Cerebellar cortex (tissue), 1 donor: ENCODE data around the gene PRR33.

ENCODE experiments used
- DNase-seq: peaks from one replicate; pipeline ENCODE4 v3.0.0-alpha.2; 2015; ENCODE audit warnings: low spot score

The PRR33 gene

DNA sequence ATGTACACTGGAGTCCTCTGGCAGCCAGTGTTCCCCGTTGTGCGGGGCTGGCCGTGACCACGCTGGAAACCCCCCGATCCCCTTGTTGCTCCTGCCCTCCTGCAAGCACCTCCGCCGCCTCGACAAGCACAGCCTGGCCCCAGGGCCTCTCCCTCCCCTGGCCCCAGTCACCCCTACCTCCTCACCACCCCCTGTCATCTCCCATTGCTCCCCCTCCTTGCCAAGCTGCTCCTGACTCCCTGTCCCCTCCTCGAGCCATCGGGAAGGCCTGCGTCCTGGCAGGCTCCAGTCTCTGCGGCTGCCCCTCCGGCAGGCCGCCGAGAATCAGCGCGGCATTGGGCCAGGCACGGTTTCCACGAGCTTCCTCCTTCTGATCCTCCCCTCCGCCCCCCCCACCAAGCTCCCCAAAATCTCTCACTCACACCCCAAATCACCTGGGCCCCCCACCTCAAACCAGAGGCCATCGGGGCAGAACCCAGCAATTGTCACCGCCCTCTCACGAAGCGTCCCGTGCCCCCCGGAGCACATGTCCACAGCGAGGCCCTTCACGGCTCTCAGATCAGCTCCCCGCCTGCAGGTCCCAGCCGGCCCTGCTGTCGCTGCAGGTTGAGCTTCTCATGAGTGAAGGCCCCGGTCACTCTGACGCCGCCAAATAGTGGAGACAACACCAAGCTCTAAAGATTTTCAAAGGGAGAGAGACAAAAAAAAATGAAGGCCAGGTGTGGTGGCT, 44.5 kb downstream of the PRR33 start:
- DNase-seq = no peak

DNA sequence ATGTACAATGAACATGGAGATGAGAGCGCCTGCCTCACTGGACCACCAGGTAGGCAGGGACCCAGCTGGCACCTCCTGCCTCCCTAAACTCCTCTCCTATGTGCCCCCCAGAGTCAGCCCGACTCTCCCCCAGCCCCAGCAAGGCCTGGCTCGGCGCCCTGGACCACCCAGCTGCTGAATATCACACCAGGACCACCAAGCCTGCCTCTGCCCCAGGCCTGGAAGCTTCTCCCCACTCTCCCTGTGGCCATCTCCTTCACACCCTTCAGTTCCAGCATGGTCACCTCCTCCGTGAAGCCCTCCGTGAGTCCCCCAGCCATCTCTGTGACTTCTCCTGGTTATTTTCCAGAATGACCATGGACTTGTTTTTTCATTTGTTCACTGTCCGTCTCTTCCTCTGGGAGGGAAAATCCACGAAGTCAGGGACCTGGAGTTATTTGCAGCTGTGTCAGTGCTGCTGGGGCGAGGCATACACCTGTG, 45.2 kb downstream of the PRR33 start:
- no peak for DNase-seq

GRCh38 chr11:1845561-1846452, 45.9 kb downstream of the PRR33 start:
- no peak for DNase-seq

GRCh38 chr11:1845095-1845429, 46.6 kb downstream of the PRR33 start:
- DNase-seq = no peak

GRCh38 chr11:1844221-1845094, 47.2 kb downstream of the PRR33 start:
- DNase-seq = no peak

DNA sequence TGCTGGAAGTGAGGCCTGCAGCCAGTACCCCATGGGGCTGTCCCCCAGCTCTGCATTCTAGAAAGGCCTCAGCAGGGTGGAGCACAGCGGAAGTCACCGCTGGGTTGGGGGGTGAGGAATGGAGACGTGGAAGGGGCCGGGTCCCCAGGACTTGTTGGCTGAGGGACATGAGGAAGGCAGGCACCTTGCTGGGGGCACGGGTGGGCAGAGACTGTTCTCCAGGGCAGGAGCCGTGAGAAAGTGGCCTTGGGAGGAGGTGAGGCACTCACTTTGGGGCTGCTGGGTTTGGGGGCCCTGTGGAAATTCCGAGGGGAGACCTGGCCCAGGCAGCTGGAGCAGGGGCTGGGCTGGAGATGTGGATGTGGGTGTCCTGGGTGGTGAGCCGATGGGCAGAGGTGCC, 47.9 kb downstream of the PRR33 start:
- no peak for DNase-seq

DNA sequence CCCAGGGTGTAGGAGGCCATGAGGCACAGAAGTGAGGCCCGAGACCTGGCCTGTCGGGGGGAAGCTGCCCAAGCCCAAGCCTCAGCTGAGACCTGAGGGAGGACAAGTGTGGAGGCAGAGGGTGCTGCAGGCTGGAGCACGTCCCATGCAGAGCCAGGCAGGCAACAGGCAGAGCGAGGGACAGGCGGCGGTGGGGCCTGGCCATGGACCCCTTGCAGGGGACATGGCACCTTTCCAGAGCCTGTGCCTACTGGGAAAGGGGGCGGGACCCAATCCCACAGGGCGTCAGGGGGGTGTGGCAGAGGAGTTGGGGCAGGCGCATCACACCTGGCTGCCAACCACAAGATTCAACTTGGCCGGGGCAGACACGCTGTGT, 48.6 kb downstream of the PRR33 start:
- no peak for DNase-seq

DNA sequence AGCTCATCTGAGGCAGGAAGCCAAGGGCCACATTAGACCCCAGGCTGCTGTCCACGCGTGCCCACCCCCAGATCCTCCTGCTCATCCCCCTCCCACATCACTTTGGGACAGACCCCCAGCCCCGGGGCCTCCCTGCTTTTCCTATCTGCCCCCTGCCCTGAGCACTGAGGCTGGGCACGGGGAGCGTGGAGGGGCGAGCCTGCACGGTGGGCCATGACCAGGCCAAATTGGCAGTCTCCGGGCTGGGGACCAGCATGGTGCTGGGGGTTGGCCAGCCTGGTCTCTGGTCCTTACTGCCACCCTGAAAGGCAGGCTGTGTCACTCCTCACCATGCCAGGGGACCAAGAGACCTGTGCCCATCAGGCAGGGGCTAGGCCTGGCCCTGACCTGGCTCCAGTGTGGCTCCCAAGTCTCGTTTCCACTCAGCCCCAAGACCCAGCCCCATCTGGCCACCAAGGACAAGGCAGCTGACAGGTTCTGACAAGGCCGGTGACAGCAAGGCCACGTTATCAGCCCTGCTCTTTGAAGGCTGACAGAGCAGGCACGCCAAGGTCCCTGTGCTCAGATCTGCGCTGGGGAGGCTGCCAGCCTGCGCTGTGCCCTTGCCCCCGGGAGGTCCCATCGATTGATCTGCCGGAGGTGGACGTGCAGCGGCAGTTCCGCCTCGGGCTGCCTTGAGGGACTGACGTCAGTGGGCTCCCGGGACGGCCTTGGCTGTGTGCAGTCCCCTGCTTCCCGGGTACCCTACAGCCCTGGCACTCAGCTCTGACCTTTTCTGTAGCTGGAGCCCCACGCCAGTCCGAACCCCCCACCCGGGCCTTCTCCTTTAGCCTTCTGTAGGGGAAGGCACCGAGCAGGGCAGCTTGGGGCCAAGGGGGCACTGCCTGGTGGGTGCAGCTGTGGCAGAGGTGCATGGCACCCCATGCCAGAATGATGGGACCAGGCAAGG, 49.3 kb downstream of the PRR33 start:
- no peak for DNase-seq

GRCh38 chr11:1841511-1842148, 50.1 kb downstream of the PRR33 start:
- no peak for DNase-seq

GRCh38 chr11:1840780-1841480, 50.8 kb downstream of the PRR33 start:
- no peak for DNase-seq

- DNase-seq = no peak
Measured at GRCh38 chr11:1839924-1840779, 51.5 kb downstream of the PRR33 start.

DNA sequence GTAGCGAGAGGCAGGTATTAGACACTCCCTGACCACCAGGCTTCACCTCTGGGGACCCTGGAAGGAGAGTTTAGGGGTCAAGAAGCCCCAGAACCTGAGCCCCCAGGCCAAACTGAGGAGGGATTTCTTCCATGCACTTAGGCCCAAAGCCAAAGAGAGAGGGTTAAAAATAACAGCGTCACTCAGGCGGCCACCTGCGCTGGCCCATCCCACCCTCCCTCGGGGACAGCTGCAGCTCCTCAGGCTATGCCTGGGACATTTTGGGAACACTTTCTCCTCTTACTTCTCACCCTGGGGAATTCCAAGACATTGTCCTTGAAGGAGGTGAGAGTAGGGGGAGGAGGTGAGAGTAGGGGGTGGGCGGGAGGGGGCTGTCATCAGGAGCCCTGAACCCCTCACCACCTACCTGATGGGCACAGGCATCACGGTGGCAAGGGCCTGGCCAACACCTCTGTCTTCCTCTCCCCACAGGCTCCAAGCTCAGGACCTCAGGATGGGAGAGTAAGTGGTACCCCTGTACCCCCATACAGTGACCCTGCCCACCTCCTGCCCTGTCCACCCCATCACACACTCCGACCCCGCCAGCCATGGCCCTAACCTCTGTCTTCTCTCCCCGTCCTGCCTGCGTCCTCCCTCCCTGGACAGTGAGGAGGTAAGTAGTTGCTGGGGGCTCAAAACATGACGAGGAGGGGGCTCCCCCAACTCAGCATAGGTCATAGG, 52.3 kb downstream of the PRR33 start:
- DNase-seq = no peak

GRCh38 chr11:1838426-1839144, 53.1 kb downstream of the PRR33 start, which contains the start of gene TNNI2:
TSS of gene TNNI2 (plus strand) at chr11:1838981. CDS start at chr11:1839697, 716 bp downstream.
- no peak for DNase-seq
